ENCODE results near the gene CDH23.

CDH23 gene

GRCh38 chr10:71671994-71672946 is 275.6 kb downstream of the CDH23 start:
- no peak for DNase-seq (ENCODE audit: low read depth in 3 of 3, low spot score in 1 of 3)

- DNase-seq (ENCODE audit: low read depth in 3 of 3, low spot score in 1 of 3) = no peak
Observed at GRCh38 chr10:71675295-71675970, 278.7 kb downstream of the CDH23 start.

GRCh38 chr10:71677261-71677660 is 280.5 kb downstream of the CDH23 start:
- DNase-seq (ENCODE audit: low read depth in 3 of 3, low spot score in 1 of 3) = no peak

GRCh38 chr10:71678057-71678805 is 281.5 kb downstream of the CDH23 start:
- no peak for DNase-seq (ENCODE audit: low read depth in 3 of 3, low spot score in 1 of 3)

- DNase-seq (ENCODE audit: low read depth in 3 of 3, low spot score in 1 of 3) = no peak
Observed at GRCh38 chr10:71679425-71679824, 282.7 kb downstream of the CDH23 start.

GRCh38 chr10:71681977-71682376 is 285.3 kb downstream of the CDH23 start:
- no peak for DNase-seq (ENCODE audit: low read depth in 3 of 3, low spot score in 1 of 3)

GRCh38 chr10:71683301-71683700 is 286.6 kb downstream of the CDH23 start:
- DNase-seq (ENCODE audit: low read depth in 3 of 3, low spot score in 1 of 3) = no peak

- no peak for DNase-seq (ENCODE audit: low read depth in 3 of 3, low spot score in 1 of 3)
Observed at GRCh38 chr10:71684356-71685173, 287.8 kb downstream of the CDH23 start.

GRCh38 chr10:71685554-71686232 is 289.0 kb downstream of the CDH23 start:
- DNase-seq (ENCODE audit: low read depth in 3 of 3, low spot score in 1 of 3) = no peak

GRCh38 chr10:71687077-71687476 is 290.4 kb downstream of the CDH23 start:
- no peak for DNase-seq (ENCODE audit: low read depth in 3 of 3, low spot score in 1 of 3)

GRCh38 chr10:71687480-71687879 is 290.8 kb downstream of the CDH23 start:
- DNase-seq (ENCODE audit: low read depth in 3 of 3, low spot score in 1 of 3) = no peak

- no peak for DNase-seq (ENCODE audit: low read depth in 3 of 3, low spot score in 1 of 3)
Observed at GRCh38 chr10:71688256-71688655, 291.5 kb downstream of the CDH23 start.

- no peak for DNase-seq (ENCODE audit: low read depth in 3 of 3, low spot score in 1 of 3)
Observed at GRCh38 chr10:71690094-71690720, 293.5 kb downstream of the CDH23 start.

GRCh38 chr10:71691405-71691804 is 294.7 kb downstream of the CDH23 start:
- no peak for DNase-seq (ENCODE audit: low read depth in 3 of 3, low spot score in 1 of 3)

GRCh38 chr10:71692598-71693306 is 296.0 kb downstream of the CDH23 start:
- no peak for DNase-seq (ENCODE audit: low read depth in 3 of 3, low spot score in 1 of 3)

- no peak for DNase-seq (ENCODE audit: low read depth in 3 of 3, low spot score in 1 of 3)
Observed at GRCh38 chr10:71693377-71693776, 296.7 kb downstream of the CDH23 start.

- no peak for DNase-seq (ENCODE audit: low read depth in 3 of 3, low spot score in 1 of 3)
Observed at GRCh38 chr10:71694039-71694501, 297.4 kb downstream of the CDH23 start.

GRCh38 chr10:71694567-71694968 is 297.8 kb downstream of the CDH23 start:
- no peak for DNase-seq (ENCODE audit: low read depth in 3 of 3, low spot score in 1 of 3)

All from stimulated activated CD4-positive, alpha-beta T cell treated with anti-CD3 and anti-CD28 coated beads, TNF-alpha, amount 100 ng/mL, for 1 hour (primary cell).